ENCODE measurements around the gene VPS13A. TPM values are rescaled to one million over a fixed set of nuclear protein-coding genes. Genes with fewer than 3 reads are reported as not detected.

Gene VPS13A
- total and polyA plus RNA-seq, 2 donors (not counting 1 experiment from before 2014, with no cell fraction given): 12.8 to 39.3 TPM

DNA sequence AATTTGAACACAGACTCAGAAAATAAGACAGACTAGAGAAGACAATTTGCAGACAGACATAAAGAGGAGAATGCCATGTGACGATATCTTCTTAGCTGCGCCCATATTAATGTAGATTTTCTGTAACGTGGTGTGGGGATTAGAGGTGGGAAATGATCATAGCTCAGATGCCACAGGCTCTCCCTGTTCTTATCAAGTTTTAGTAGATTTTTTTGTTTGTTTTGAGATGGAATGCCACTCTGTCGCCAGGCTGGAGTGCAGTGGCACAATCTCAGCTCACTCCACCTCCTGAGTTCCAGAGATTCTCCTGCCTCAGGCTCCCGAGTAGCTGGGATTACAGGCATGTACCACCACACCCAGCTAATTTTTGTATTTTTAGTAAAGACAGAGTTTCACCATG, 59.4 kb downstream of the VPS13A start:
- DNase-seq (ENCODE audit: low read depth in 2 of 2): no peak
- TF ChIP-seq EZH2 (IDR thresholded peaks at IDR 0.05; ENCODE audit: low read length, missing control alignments): no peak
- TF ChIP-seq, protein P1, sequence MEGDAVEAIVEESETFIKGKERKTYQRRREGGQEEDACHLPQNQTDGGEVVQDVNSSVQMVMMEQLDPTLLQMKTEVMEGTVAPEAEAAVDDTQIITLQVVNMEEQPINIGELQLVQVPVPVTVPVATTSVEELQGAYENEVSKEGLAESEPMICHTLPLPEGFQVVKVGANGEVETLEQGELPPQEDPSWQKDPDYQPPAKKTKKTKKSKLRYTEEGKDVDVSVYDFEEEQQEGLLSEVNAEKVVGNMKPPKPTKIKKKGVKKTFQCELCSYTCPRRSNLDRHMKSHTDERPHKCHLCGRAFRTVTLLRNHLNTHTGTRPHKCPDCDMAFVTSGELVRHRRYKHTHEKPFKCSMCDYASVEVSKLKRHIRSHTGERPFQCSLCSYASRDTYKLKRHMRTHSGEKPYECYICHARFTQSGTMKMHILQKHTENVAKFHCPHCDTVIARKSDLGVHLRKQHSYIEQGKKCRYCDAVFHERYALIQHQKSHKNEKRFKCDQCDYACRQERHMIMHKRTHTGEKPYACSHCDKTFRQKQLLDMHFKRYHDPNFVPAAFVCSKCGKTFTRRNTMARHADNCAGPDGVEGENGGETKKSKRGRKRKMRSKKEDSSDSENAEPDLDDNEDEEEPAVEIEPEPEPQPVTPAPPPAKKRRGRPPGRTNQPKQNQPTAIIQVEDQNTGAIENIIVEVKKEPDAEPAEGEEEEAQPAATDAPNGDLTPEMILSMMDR (conservative IDR thresholded peaks at IDR 0.05 in 1 of 2, IDR thresholded peaks at IDR 0.05 in 1 of 2; ENCODE audit: low read depth in 1 of 2, low read length in 2 of 2): no peak
- Histone ChIP-seq H3K9me3 (ENCODE audit: control insufficient read depth, insufficient read depth, low read depth, low read length) (no peaks in the 10 kb centered on the region), H3K4me1 (ENCODE audit: control insufficient read depth, extremely low read depth, insufficient read depth, low read length) (no peaks in the 10 kb centered on the region), H3K79me2 (ENCODE audit: control insufficient read depth, insufficient read depth, low read length) (no peaks in the 10 kb centered on the region), H3K9ac (ENCODE audit: insufficient read depth, low read length) (no peak overlapping the region), H3K36me3 (ENCODE audit: control insufficient read depth, insufficient read depth, low read length) (no peaks in the 10 kb centered on the region), H3K4me2 (ENCODE audit: extremely low read depth, insufficient read depth, low read length) (no peak overlapping the region), H3K27me3 (ENCODE audit: control insufficient read depth, insufficient read depth, low read length) (no peaks in the 10 kb centered on the region), H4K20me1 (ENCODE audit: control insufficient read depth, extremely low read depth, insufficient read depth, low read length) (no peaks in the 10 kb centered on the region), H3K4me3 (replicated peaks in 1 of 4; ENCODE audit: control extremely low read depth in 1 of 4, insufficient read depth in 1 of 4, low read depth in 3 of 4, low read length in 4 of 4) (no peak overlapping the region), H2AFZ (ENCODE audit: low read length) (no peak overlapping the region), H3K27ac (ENCODE audit: insufficient read depth, low read length) (no peak overlapping the region)

- Histone ChIP-seq H3K79me2 (ENCODE audit: control insufficient read depth, insufficient read depth, low read length) (no peaks in the 10 kb centered on the region), H2AFZ (ENCODE audit: low read length) (no peak overlapping the region), H3K36me3 (ENCODE audit: control insufficient read depth, insufficient read depth, low read length) (no peaks in the 10 kb centered on the region), H3K9me3 (ENCODE audit: control insufficient read depth, insufficient read depth, low read depth, low read length) (no peaks in the 10 kb centered on the region), H3K27ac (ENCODE audit: insufficient read depth, low read length) (no peak overlapping the region), H3K9ac (ENCODE audit: insufficient read depth, low read length) (no peak overlapping the region), H3K4me1 (ENCODE audit: control insufficient read depth, extremely low read depth, insufficient read depth, low read length) (no peaks in the 10 kb centered on the region), H3K27me3 (ENCODE audit: control insufficient read depth, insufficient read depth, low read length) (no peaks in the 10 kb centered on the region), H3K4me3 (replicated peaks in 1 of 4; ENCODE audit: control extremely low read depth in 1 of 4, insufficient read depth in 1 of 4, low read depth in 3 of 4, low read length in 4 of 4) (no peak overlapping the region), H3K4me2 (ENCODE audit: extremely low read depth, insufficient read depth, low read length) (no peak overlapping the region), H4K20me1 (ENCODE audit: control insufficient read depth, extremely low read depth, insufficient read depth, low read length) (no peaks in the 10 kb centered on the region)
- TF ChIP-seq EZH2 (IDR thresholded peaks at IDR 0.05; ENCODE audit: low read length, missing control alignments): no peak
- no peak for DNase-seq (ENCODE audit: low read depth in 2 of 2)
Observed at GRCh38 chr9:77237896-77238295, 60.6 kb downstream of the VPS13A start.

- H3K79me2 ChIP-seq (ENCODE audit: control insufficient read depth, insufficient read depth, low read length): no peaks in the 10 kb centered on the region
- H3K4me2 ChIP-seq (ENCODE audit: extremely low read depth, insufficient read depth, low read length): no peak overlapping the region
- no peak overlapping the region for H3K9ac ChIP-seq (ENCODE audit: insufficient read depth, low read length)
- H3K4me1 ChIP-seq (ENCODE audit: control insufficient read depth, extremely low read depth, insufficient read depth, low read length): no peaks in the 10 kb centered on the region
- no peak overlapping the region for H2AFZ ChIP-seq (ENCODE audit: low read length)
- no peaks in the 10 kb centered on the region for H3K9me3 ChIP-seq (ENCODE audit: control insufficient read depth, insufficient read depth, low read depth, low read length)
- no peak overlapping the region for H3K4me3 ChIP-seq (replicated peaks in 1 of 4; ENCODE audit: control extremely low read depth in 1 of 4, insufficient read depth in 1 of 4, low read depth in 3 of 4, low read length in 4 of 4)
- no peak for TF ChIP-seq EZH2 (IDR thresholded peaks at IDR 0.05; ENCODE audit: low read length, missing control alignments)
- TF ChIP-seq, protein P1 (conservative IDR thresholded peaks at IDR 0.05 in 1 of 2, IDR thresholded peaks at IDR 0.05 in 1 of 2; ENCODE audit: low read depth in 1 of 2, low read length in 2 of 2): no peak
- peak in 1 of 2 donors; percentile 40 for DNase-seq (ENCODE audit: low read depth in 2 of 2)
- H3K36me3 ChIP-seq (ENCODE audit: control insufficient read depth, insufficient read depth, low read length): no peaks in the 10 kb centered on the region
- no peaks in the 10 kb centered on the region for H3K27me3 ChIP-seq (ENCODE audit: control insufficient read depth, insufficient read depth, low read length)
- H4K20me1 ChIP-seq (ENCODE audit: control insufficient read depth, extremely low read depth, insufficient read depth, low read length): no peaks in the 10 kb centered on the region
- H3K27ac ChIP-seq (ENCODE audit: insufficient read depth, low read length): no peak overlapping the region
Observed at GRCh38 chr9:77251050-77251449, 73.7 kb downstream of the VPS13A start.

Data from fibroblast of lung (primary cell).